Measurements from ENCODE around the gene ZNF385A.

ZNF385A gene

GRCh38 chr12:54377007-54377406, 7.5 kb downstream of the ZNF385A start:
- TF ChIP-seq PRDM1 (tag by site-specific recombination; IDR thresholded peaks at IDR 0.05), result peak; percentile 96
- TF ChIP-seq REST (tag by site-specific recombination; IDR thresholded peaks at IDR 0.05), result peak; percentile 70; the same call in 1 of the 2 replicates
- no peak for TF ChIP-seq ZNF48 (tag by site-specific recombination; IDR thresholded peaks at IDR 0.05)
- Histone ChIP-seq H3K4me1 (ENCODE audit: control insufficient read depth, insufficient read depth, low read length) (peaks cover 13% of the 10 kb centered on the region), H3K9me3 (ENCODE audit: control insufficient read depth, insufficient read depth, low read depth, low read length) (no peaks in the 10 kb centered on the region), H3K27ac (ENCODE audit: extremely low read depth, low read depth, low read length) (no peak overlapping the region), H3K4me3 (ENCODE audit: low read depth, low read length) (no peak overlapping the region), H3K36me3 (ENCODE audit: control insufficient read depth in 2 of 2, insufficient read depth in 1 of 2, low read length in 2 of 2) (peaks cover 0 to 82% of the 10 kb centered on the region in 2 experiments; a peak in 1 of 3 replicates)
- POLR2A ChIA-PET, result no interaction called here
- CTCF ChIA-PET, result interaction anchor here (0.8 to 1.0 kb wide), 2 partner anchors 23 to 40 kb away, joined by 3 to 4 read pairs; no protein-coding TSS in a partner anchor

- Histone ChIP-seq H3K9me3 (ENCODE audit: control insufficient read depth, insufficient read depth, low read depth, low read length) (no peaks in the 10 kb centered on the region), H3K4me3 (ENCODE audit: low read depth, low read length) (no peak overlapping the region), H3K27ac (ENCODE audit: extremely low read depth, low read depth, low read length) (no peak overlapping the region), H3K36me3 (ENCODE audit: control insufficient read depth in 2 of 2, insufficient read depth in 1 of 2, low read length in 2 of 2) (peaks cover 0 to 85% of the 10 kb centered on the region in 2 experiments; a peak in 1 of 3 replicates), H3K4me1 (ENCODE audit: control insufficient read depth, insufficient read depth, low read length) (peaks cover 17% of the 10 kb centered on the region)
- TF ChIP-seq KLF17 (tag by site-specific recombination; IDR thresholded peaks at IDR 0.05) (peak; percentile 62), ZNF140 (tag by site-specific recombination; IDR thresholded peaks at IDR 0.05) (no peak), WT1 (tag by site-specific recombination; IDR thresholded peaks at IDR 0.05) (0 out of 2 replicates have a peak, but pooled peaks have one; percentile 25), ZNF785 (tag by site-specific recombination; IDR thresholded peaks at IDR 0.05) (no peak), ZNF585B (tag by site-specific recombination; IDR thresholded peaks at IDR 0.05) (no peak), KLF1 (tag by site-specific recombination; IDR thresholded peaks at IDR 0.05) (peak; percentile 77), ZNF707 (tag by site-specific recombination; IDR thresholded peaks at IDR 0.05) (no peak), ZNF324 (tag by site-specific recombination; IDR thresholded peaks at IDR 0.05) (no peak), ZNF266 (tag by site-specific recombination; IDR thresholded peaks at IDR 0.05; ENCODE audit: low read depth) (no peak)
- POLR2A ChIA-PET, result no interaction called here
- CTCF ChIA-PET, result interaction anchor here (0.8 kb wide), 1 partner anchor 40 kb away, joined by 3 read pairs; no protein-coding TSS in a partner anchor
Measured at GRCh38 chr12:54376596-54376995, 7.9 kb downstream of the ZNF385A start.

- H3K4me1 ChIP-seq (ENCODE audit: control insufficient read depth, insufficient read depth, low read length), result peaks cover 19% of the 10 kb centered on the region
- peaks cover 0 to 85% of the 10 kb centered on the region in 2 experiments; a peak in 1 of 3 replicates for H3K36me3 ChIP-seq (ENCODE audit: control insufficient read depth in 2 of 2, insufficient read depth in 1 of 2, low read length in 2 of 2)
- CTCF ChIA-PET, result interaction anchor here (0.9 to 1.6 kb wide), 3 partner anchors 12 to 24 kb away, joined by 3 to 7 read pairs (median 6); no protein-coding TSS in a partner anchor
- H3K27ac ChIP-seq (ENCODE audit: extremely low read depth, low read depth, low read length), result peak overlapping the region; percentile 30; the same call in 1 of the 2 replicates
- H3K4me3 ChIP-seq (ENCODE audit: low read depth, low read length), result no peak overlapping the region
- POLR2A ChIA-PET, result no interaction called here
- TF ChIP-seq ZNF544 (tag by site-specific recombination; IDR thresholded peaks at IDR 0.05) (no peak), ZIC2 (tag by site-specific recombination; IDR thresholded peaks at IDR 0.05) (no peak), TSHZ1 (tag by site-specific recombination; IDR thresholded peaks at IDR 0.05; ENCODE audit: borderline replicate concordance) (no peak), GLIS2 (tag by site-specific recombination; IDR thresholded peaks at IDR 0.05) (peak; percentile 11; the same call in 1 of the 2 replicates), GLIS1 (tag by site-specific recombination; IDR thresholded peaks at IDR 0.05) (peak; percentile 64), EGR2 (tag by site-specific recombination; IDR thresholded peaks at IDR 0.05; ENCODE audit: low read depth) (no peak), ZBTB49 (tag by site-specific recombination; IDR thresholded peaks at IDR 0.05; ENCODE audit: low read depth) (no peak), ZNF302 (tag by site-specific recombination; IDR thresholded peaks at IDR 0.05; ENCODE audit: low read depth) (no peak)
- H3K9me3 ChIP-seq (ENCODE audit: control insufficient read depth, insufficient read depth, low read depth, low read length), result no peaks in the 10 kb centered on the region
Measured at GRCh38 chr12:54375259-54375579, 9.3 kb downstream of the ZNF385A start.
